GM21825 (cell line): Measurements from ENCODE around the gene ICA1.

ENCODE experiments used
- ATAC-seq: cut with Tn5 transposase; IDR thresholded peaks from one replicate; pipeline ENCODE4 v1.9.1; 2021; ENCODE audit warnings: mild to moderate bottlenecking, moderate library complexity; ENCODE audit not compliant: unreplicated experiment

The ICA1 gene

GRCh38 chr7:8165150-8165549, 96.8 kb downstream of the ICA1 start:
- no peak for ATAC-seq

GRCh38 chr7:8162181-8162580, 99.8 kb downstream of the ICA1 start:
- no peak for ATAC-seq

- ATAC-seq: no peak
Observed at GRCh38 chr7:8161364-8161828, 100.6 kb downstream of the ICA1 start.

GRCh38 chr7:8160779-8161345, 101.1 kb downstream of the ICA1 start:
- no peak for ATAC-seq

GRCh38 chr7:8160250-8160649, 101.7 kb downstream of the ICA1 start:
- ATAC-seq: no peak

GRCh38 chr7:8159595-8159994, 102.4 kb downstream of the ICA1 start:
- no peak for ATAC-seq

- no peak for ATAC-seq
Observed at GRCh38 chr7:8157296-8157695, 104.7 kb downstream of the ICA1 start.

- ATAC-seq: no peak
Observed at GRCh38 chr7:8155836-8156235, 106.1 kb downstream of the ICA1 start.

GRCh38 chr7:8154272-8154671, 107.7 kb downstream of the ICA1 start:
- ATAC-seq: no peak

- ATAC-seq: no peak
Observed at GRCh38 chr7:8152489-8153192, 109.3 kb downstream of the ICA1 start.

- no peak for ATAC-seq
Observed at GRCh38 chr7:8151161-8151725, 110.7 kb downstream of the ICA1 start.

- peak; percentile 66 for ATAC-seq
Observed at GRCh38 chr7:8149222-8149621, 112.7 kb downstream of the ICA1 start.

- no peak for ATAC-seq
Observed at GRCh38 chr7:8147760-8148463, 114.1 kb downstream of the ICA1 start.

- no peak for ATAC-seq
Observed at GRCh38 chr7:8146788-8147413, 115.1 kb downstream of the ICA1 start.

- ATAC-seq: no peak
Observed at GRCh38 chr7:8146106-8146787, 115.7 kb downstream of the ICA1 start.

- no peak for ATAC-seq
Observed at GRCh38 chr7:8144856-8145255, 117.1 kb downstream of the ICA1 start.

- no peak for ATAC-seq
Observed at GRCh38 chr7:8143151-8143874, 118.7 kb downstream of the ICA1 start.

- no peak for ATAC-seq
Observed at GRCh38 chr7:8142477-8142876, 119.5 kb downstream of the ICA1 start.

- ATAC-seq: no peak
Observed at GRCh38 chr7:8141070-8141469, 120.9 kb downstream of the ICA1 start.
